Suprapubic skin (tissue), 3 donors: Measurements from ENCODE around the gene MEF2A.

Experiments
- CTCF ChIP-seq, 2 donors: fragments of 200-600 bp in 1 of 2; fragments of 450-650 bp in 1 of 2; sonication (generic) in 1 of 2; IDR thresholded peaks; one replicate each; pipeline ENCODE4 v1.5.1; 2016 to 2019; ENCODE audit warnings: antibody characterized with exemption in 2 of 2, mild to moderate bottlenecking in 1 of 2, moderate library complexity in 1 of 2
- POLR2AphosphoS5 ChIP-seq, 3 donors: sonication (generic); formaldehyde crosslinking; IDR thresholded peaks; one replicate each; pipeline ENCODE4 v1.6.1; 2017; ENCODE audit warnings: antibody characterized with exemption in 3 of 3

GRCh38 chr15:99630607-99631131 lies 64.9 kb downstream of the MEF2A start:
- TF ChIP-seq CTCF (IDR thresholded peaks at IDR 0.05) (no peak), POLR2AphosphoS5 (IDR thresholded peaks at IDR 0.05) (no peak)
